ENCODE results near the gene BMP5.
A peak's percentile ranks its signal among the peaks of the same experiment; 100 is the strongest.

Gene BMP5

DNA sequence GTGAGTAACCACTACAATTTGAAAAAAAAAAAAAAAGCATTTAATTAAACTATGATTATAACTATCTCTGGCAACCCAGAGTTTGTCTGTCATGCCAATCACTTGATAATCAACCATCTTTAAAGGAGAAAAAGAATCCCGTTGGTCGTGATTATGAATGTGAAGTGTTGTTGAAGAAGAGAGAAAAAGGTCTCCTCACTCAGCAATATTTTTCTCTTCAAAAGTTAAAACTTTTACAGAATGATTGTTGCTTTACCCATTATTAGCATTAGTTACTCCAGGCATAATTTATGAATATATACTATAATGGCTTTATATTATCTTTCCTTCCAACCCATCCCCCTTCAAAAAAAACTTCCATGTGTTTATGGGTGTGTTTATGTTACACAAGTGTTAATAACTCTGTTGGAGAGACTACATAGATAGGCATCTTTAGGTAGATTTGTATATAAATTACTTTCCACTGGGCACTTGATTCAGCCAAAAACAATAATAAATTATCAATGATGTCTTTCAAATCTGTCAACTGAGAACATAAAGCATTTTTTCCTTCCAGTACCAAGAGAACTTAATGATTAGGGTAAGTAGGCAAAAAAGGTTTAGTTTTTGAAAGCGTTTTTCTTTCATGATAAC lies 5.1 kb downstream of the BMP5 start:
- Histone ChIP-seq H3K27me3 (replicated peaks; ENCODE audit: control insufficient read depth, insufficient read depth, low read length) (no peaks in the 10 kb centered on the region), H3K4me3 (replicated peaks; ENCODE audit: low read depth, low read length) (no peak overlapping the region), H3K36me3 (ENCODE audit: control insufficient read depth, insufficient read depth, low read length) (no peaks in the 10 kb centered on the region)
- TF ChIP-seq, protein P1, sequence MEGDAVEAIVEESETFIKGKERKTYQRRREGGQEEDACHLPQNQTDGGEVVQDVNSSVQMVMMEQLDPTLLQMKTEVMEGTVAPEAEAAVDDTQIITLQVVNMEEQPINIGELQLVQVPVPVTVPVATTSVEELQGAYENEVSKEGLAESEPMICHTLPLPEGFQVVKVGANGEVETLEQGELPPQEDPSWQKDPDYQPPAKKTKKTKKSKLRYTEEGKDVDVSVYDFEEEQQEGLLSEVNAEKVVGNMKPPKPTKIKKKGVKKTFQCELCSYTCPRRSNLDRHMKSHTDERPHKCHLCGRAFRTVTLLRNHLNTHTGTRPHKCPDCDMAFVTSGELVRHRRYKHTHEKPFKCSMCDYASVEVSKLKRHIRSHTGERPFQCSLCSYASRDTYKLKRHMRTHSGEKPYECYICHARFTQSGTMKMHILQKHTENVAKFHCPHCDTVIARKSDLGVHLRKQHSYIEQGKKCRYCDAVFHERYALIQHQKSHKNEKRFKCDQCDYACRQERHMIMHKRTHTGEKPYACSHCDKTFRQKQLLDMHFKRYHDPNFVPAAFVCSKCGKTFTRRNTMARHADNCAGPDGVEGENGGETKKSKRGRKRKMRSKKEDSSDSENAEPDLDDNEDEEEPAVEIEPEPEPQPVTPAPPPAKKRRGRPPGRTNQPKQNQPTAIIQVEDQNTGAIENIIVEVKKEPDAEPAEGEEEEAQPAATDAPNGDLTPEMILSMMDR (IDR thresholded peaks at IDR 0.05; ENCODE audit: insufficient read depth, low read length, poor library complexity, severe bottlenecking), result no peak
- DNase-seq (ENCODE audit: extremely low read depth, insufficient read length), result no peak

DNA sequence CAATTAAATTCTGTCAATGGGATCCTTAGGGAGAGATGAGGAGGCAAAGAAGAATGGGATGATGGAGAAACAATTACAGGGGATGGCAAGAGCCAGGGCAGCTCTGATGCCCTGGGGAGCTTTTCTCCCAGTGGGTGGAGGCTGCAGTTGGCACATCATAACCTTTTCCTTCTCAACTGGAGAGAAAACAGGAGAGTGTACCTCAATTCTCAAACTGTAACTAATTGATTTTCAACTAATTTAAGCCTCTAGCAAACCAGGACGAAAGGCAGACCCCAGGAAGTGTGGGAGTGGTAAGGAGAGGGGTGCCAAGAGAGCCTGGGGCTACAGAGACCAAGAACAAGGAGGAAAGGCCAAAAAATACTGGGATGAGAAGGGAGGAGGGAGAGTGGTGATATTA lies 5.7 kb downstream of the BMP5 start:
- no peak for DNase-seq (ENCODE audit: extremely low read depth, insufficient read length)
- H3K4me3 ChIP-seq (replicated peaks; ENCODE audit: low read depth, low read length), result no peak overlapping the region
- TF ChIP-seq, protein P1 (IDR thresholded peaks at IDR 0.05; ENCODE audit: insufficient read depth, low read length, poor library complexity, severe bottlenecking), result no peak
- H3K36me3 ChIP-seq (ENCODE audit: control insufficient read depth, insufficient read depth, low read length), result no peaks in the 10 kb centered on the region
- no peaks in the 10 kb centered on the region for H3K27me3 ChIP-seq (replicated peaks; ENCODE audit: control insufficient read depth, insufficient read depth, low read length)

DNA sequence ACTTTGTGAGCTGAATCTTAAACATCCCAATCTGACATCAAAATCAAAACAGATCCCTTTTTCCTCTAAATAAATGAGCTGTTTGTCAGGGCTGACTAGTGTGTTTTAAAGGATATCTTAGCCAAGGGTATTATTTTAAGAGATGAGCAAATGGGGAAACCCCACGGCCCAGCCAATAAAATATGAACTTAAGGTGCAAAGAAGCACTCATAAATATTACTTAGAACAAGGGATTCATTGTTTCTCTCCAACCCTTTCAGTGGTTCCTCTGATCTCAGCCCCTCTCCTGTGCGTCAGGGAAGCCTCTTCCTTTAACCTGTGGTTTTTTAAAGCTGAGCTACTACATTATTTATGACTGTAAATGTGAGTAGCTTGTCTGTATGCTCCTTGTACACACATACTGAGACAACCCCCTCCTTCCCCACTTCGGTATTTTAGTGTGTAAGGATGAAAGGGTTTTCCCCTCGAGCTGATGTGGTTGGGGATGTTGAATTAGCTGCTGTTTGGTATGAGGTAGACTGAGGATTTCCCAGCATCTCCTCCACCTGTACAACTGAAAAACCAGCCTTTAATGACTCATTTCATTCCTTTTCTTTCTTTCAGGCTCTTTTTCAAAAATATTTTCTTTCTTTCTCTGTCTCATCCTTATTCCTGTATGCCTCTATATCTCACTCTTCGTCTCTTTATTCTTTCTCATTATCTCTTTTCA lies 6.5 kb downstream of the BMP5 start:
- Histone ChIP-seq H3K4me3 (replicated peaks; ENCODE audit: low read depth, low read length) (no peak overlapping the region), H3K36me3 (ENCODE audit: control insufficient read depth, insufficient read depth, low read length) (no peaks in the 10 kb centered on the region), H3K27me3 (replicated peaks; ENCODE audit: control insufficient read depth, insufficient read depth, low read length) (no peaks in the 10 kb centered on the region)
- peak; percentile 68 for DNase-seq (ENCODE audit: extremely low read depth, insufficient read length)
- TF ChIP-seq, protein P1 (IDR thresholded peaks at IDR 0.05; ENCODE audit: insufficient read depth, low read length, poor library complexity, severe bottlenecking), result no peak

DNA sequence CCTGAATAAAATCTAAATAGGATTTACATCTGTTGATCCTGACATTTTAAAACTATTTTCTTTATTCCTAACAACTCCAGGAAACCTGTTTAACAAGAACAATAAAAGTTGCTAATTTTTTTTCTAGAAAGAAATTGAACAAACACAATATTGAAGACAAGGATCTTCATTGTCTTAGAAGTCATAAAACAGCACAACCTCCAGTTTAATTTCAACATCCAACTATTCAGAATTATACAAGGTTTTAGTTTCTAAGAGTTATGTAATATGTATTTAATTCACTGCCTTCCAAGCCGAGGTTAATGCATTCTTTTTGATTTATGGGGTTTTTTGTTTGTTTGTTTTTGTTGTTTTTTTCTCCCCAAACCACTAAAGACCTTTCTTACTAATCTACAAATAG lies 7.2 kb downstream of the BMP5 start:
- H3K36me3 ChIP-seq (ENCODE audit: control insufficient read depth, insufficient read depth, low read length), result no peaks in the 10 kb centered on the region
- no peak overlapping the region for H3K4me3 ChIP-seq (replicated peaks; ENCODE audit: low read depth, low read length)
- TF ChIP-seq, protein P1 (IDR thresholded peaks at IDR 0.05; ENCODE audit: insufficient read depth, low read length, poor library complexity, severe bottlenecking), result no peak
- DNase-seq (ENCODE audit: extremely low read depth, insufficient read length), result no peak
- no peaks in the 10 kb centered on the region for H3K27me3 ChIP-seq (replicated peaks; ENCODE audit: control insufficient read depth, insufficient read depth, low read length)

DNA sequence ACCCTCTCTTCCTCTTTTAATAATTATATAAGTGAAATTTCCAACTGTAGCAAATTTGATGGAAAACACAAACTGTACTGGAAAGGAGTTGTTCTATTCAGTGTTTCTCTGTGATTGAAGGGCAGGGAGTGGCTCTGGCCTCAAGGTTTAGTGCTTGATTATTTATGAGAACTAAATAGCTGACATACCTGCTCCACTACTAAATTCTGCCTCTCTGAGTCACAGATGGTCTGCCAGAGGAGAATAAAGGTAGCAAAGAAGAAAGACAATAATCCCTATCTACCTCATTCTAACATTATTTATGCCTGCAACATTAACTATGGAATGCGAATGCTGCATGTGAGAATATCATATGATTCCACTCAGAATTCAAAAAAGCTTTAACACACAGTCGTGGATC lies 9.3 kb downstream of the BMP5 start:
- Histone ChIP-seq H3K4me3 (replicated peaks; ENCODE audit: low read depth, low read length) (no peak overlapping the region), H3K27me3 (replicated peaks; ENCODE audit: control insufficient read depth, insufficient read depth, low read length) (no peaks in the 10 kb centered on the region), H3K36me3 (ENCODE audit: control insufficient read depth, insufficient read depth, low read length) (no peaks in the 10 kb centered on the region)
- DNase-seq (ENCODE audit: extremely low read depth, insufficient read length), result no peak
- TF ChIP-seq, protein P1 (IDR thresholded peaks at IDR 0.05; ENCODE audit: insufficient read depth, low read length, poor library complexity, severe bottlenecking), result no peak
